IMR-90 (cell line): ENCODE data around the gene ARSB.

Experiments
- CEBPB ChIP-seq: IDR thresholded peaks from 2 replicates; pipeline ENCODE4 v1.6.1; 2012; ENCODE audit warnings: low read depth, low read length, improper control_type of control experiment
- TF ChIP-seq, protein P1 (sequence below): conservative IDR thresholded peaks from 2 replicates; pipeline ENCODE4 v1.5.1; 2012; ENCODE audit warnings: mild to moderate bottlenecking, low read depth, low read length, improper control_type of control experiment

DNA sequence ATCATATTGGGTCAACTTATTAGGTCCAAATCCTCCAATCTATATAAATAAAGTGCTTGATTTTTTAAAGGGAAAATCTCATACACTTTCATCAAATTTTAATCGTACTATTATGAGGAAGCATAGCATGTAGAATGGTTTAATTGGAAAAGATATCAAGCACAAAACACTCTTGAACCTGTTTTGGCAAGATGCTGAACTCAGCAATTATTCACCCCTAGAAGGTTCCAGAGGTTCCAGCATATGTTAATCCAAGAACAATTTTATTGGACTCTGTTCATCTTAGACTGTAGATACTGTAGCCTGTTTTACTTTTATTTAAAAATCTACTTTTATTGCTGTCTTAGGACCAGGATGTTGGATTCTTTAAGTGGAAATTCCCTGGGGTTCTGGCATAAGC is 244.1 kb downstream of the ARSB start:
- TF ChIP-seq, protein P1, sequence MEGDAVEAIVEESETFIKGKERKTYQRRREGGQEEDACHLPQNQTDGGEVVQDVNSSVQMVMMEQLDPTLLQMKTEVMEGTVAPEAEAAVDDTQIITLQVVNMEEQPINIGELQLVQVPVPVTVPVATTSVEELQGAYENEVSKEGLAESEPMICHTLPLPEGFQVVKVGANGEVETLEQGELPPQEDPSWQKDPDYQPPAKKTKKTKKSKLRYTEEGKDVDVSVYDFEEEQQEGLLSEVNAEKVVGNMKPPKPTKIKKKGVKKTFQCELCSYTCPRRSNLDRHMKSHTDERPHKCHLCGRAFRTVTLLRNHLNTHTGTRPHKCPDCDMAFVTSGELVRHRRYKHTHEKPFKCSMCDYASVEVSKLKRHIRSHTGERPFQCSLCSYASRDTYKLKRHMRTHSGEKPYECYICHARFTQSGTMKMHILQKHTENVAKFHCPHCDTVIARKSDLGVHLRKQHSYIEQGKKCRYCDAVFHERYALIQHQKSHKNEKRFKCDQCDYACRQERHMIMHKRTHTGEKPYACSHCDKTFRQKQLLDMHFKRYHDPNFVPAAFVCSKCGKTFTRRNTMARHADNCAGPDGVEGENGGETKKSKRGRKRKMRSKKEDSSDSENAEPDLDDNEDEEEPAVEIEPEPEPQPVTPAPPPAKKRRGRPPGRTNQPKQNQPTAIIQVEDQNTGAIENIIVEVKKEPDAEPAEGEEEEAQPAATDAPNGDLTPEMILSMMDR: no peak
- TF ChIP-seq CEBPB: no peak
